Gastroesophageal sphincter (tissue), 3 donors: Measurements from ENCODE around the gene OR8B8.

Experiments used
- CTCF ChIP-seq, 4 experiments: fragments of 200-600 bp in 2 of 4; fragments of 450-650 bp in 2 of 4; sonication (generic) in 1 of 4; IDR thresholded peaks; one replicate each; pipeline ENCODE4 v1.5.1; 2017 to 2019; ENCODE audit warnings: antibody characterized with exemption in 4 of 4, mild to moderate bottlenecking in 2 of 4, moderate library complexity in 2 of 4
- POLR2A ChIP-seq, 2 donors: fragments of 450-650 bp; IDR thresholded peaks; one replicate each; pipeline ENCODE4 v1.6.1; 2017; ENCODE audit warnings: antibody characterized with exemption in 2 of 2, mild to moderate bottlenecking in 2 of 2, moderate library complexity in 1 of 2

DNA sequence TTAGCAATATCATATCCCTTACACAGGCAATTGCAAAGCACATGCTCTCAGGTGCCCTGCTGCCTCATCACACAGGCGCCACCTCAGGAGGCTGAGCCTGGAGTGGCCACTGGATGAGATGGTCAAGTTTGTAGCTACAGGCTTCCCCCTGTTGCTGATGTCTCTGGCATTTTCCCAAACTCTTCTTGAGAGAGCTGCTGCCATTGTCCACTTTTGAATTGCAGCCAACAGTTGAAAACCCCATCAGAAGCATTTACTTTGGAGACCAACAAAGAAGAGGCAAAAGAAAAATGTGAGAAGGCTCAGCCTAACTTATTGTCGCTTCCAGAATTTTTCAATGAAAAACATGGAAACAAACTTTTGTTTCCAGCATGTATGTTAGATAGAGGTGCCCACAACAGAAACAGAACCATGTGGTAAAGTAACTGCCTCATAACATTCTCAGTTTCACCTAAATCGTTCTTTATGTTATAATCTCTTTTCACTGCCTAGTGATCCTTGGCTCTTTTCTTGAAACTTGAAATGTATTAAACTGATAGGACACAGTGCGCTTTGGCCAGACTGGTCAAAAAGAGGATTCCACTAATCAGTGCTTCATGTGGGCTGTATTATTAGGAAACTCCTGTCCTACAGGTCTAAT, 47.6 kb upstream of the OR8B8 start:
- TF ChIP-seq CTCF (IDR thresholded peaks at IDR 0.05) (no peak), POLR2A (IDR thresholded peaks at IDR 0.05) (no peak)
